Measurements from ENCODE around the gene CSF3. TPM values are rescaled to one million over a fixed set of nuclear protein-coding genes. Genes with fewer than 3 reads are reported as not detected.
A peak's percentile ranks its signal among the peaks of the same experiment; 100 is the strongest.

CSF3 gene, protein sequence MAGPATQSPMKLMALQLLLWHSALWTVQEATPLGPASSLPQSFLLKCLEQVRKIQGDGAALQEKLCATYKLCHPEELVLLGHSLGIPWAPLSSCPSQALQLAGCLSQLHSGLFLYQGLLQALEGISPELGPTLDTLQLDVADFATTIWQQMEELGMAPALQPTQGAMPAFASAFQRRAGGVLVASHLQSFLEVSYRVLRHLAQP
- total RNA-seq (2022) (0.38 TPM in 1 of 2 replicates, not detected in the other), Bru-seq, nascent RNA (not detected), BruChase-seq, experiment 1, labeled RNA remaining after a 6-hour chase (percentile 15 among the genes with signal in this experiment), BruChase-seq, experiment 2, labeled RNA remaining after a 2-hour chase (percentile 32 among the genes with signal in this experiment)
- long read RNA-seq = 0 reads

DNA sequence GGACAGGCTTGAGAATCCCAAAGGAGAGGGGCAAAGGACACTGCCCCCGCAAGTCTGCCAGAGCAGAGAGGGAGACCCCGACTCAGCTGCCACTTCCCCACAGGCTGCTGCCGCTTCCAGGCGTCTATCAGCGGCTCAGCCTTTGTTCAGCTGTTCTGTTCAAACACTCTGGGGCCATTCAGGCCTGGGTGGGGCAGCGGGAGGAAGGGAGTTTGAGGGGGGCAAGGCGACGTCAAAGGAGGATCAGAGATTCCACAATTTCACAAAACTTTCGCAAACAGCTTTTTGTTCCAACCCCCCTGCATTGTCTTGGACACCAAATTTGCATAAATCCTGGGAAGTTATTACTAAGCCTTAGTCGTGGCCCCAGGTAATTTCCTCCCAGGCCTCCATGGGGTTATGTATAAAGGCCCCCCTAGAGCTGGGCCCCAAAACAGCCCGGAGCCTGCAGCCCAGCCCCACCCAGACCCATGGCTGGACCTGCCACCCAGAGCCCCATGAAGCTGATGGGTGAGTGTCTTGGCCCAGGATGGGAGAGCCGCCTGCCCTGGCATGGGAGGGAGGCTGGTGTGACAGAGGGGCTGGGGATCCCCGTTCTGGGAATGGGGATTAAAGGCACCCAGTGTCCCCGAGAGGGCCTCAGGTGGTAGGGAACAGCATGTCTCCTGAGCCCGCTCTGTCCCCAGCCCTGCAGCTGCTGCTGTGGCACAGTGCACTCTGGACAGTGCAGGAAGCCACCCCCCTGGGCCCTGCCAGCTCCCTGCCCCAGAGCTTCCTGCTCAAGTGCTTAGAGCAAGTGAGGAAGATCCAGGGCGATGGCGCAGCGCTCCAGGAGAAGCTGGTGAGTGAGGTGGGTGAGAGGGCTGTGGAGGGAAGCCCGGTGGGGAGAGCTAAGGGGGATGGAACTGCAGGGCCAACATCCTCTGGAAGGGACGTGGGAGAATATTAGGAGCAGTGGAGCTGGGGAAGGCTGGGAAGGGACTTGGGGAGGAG is at the start of gene CSF3:
Gene CSF3 (plus strand): TSS at position 436 of the 993 bp plus-strand sequence. CDS start 35 bp downstream, at position 471.
- BruUV-seq (replicated peaks) = no TSS peak
- peak; percentile 66 for DNase-seq
- intact Hi-C loops (cut with micrococcal nuclease; ENCODE audit: unreplicated experiment) = loop anchor here (1.0 to 2.0 kb wide), 2 partner anchors 72 to 520 kb away; no protein-coding TSS in a partner anchor
- peaks cover 74% of the 10 kb centered on the region for H3K27me3 Mint-ChIP-seq (ENCODE audit: unreplicated experiment)
- H3K4me3 Mint-ChIP-seq (ENCODE audit: low read depth, unreplicated experiment) = no peak within 1 kb of the TSS
- TF ChIP-seq, protein P1, sequence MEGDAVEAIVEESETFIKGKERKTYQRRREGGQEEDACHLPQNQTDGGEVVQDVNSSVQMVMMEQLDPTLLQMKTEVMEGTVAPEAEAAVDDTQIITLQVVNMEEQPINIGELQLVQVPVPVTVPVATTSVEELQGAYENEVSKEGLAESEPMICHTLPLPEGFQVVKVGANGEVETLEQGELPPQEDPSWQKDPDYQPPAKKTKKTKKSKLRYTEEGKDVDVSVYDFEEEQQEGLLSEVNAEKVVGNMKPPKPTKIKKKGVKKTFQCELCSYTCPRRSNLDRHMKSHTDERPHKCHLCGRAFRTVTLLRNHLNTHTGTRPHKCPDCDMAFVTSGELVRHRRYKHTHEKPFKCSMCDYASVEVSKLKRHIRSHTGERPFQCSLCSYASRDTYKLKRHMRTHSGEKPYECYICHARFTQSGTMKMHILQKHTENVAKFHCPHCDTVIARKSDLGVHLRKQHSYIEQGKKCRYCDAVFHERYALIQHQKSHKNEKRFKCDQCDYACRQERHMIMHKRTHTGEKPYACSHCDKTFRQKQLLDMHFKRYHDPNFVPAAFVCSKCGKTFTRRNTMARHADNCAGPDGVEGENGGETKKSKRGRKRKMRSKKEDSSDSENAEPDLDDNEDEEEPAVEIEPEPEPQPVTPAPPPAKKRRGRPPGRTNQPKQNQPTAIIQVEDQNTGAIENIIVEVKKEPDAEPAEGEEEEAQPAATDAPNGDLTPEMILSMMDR (IDR thresholded peaks at IDR 0.05; ENCODE audit: unreplicated experiment) = no peak
- CTCF ChIA-PET = interaction anchor here (0.6 to 76.9 kb wide), 38 partner anchors 16 to 895 kb away, joined by 3 to 6506 read pairs (median 6); partner anchors contain the start of genes CASC3, GSDMA, GSDMB and LRRC3C
- H3K36me3 Mint-ChIP-seq (ENCODE audit: insufficient read depth, unreplicated experiment) = peaks cover 23% of the 10 kb centered on the region
- H3K4me1 Mint-ChIP-seq (ENCODE audit: low read depth, unreplicated experiment) = peaks cover 10% of the 10 kb centered on the region
- H3K27ac Mint-ChIP-seq (ENCODE audit: unreplicated experiment) = no peak within 1 kb of the TSS
- H3K9me3 Mint-ChIP-seq (ENCODE audit: low read depth, unreplicated experiment) = no peaks in the 10 kb centered on the region

DNA sequence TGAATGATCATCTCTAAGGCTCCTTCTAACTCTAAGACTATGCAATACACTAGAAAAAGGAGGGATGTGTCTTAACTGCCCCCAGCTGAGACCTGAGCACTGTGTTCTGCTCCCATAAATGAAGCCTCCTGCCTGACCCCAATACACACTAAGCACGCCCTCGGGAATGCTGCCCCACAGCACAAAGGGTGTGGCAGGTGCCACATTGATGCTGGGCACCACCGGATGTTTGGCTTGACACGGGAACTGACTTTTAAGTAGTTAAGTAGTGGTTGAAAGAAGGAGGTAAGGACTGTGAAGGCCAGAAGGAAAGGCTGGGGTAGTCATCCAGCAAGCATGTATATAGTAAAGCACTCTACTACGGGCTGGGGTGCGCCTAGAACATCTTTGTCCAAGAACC is 48.5 kb upstream of the CSF3 start:
- H3K27ac Mint-ChIP-seq (ENCODE audit: unreplicated experiment) = peak overlapping the region; percentile 0
- TF ChIP-seq, protein P1 (IDR thresholded peaks at IDR 0.05; ENCODE audit: unreplicated experiment) = no peak
- H3K36me3 Mint-ChIP-seq (ENCODE audit: insufficient read depth, unreplicated experiment) = peaks cover 21% of the 10 kb centered on the region
- peaks cover 60% of the 10 kb centered on the region for H3K27me3 Mint-ChIP-seq (ENCODE audit: unreplicated experiment)
- no TSS peak for BruUV-seq (replicated peaks)
- peak; percentile 98 for DNase-seq
- H3K4me1 Mint-ChIP-seq (ENCODE audit: low read depth, unreplicated experiment) = peaks cover 44% of the 10 kb centered on the region
- H3K4me3 Mint-ChIP-seq (ENCODE audit: low read depth, unreplicated experiment) = no peak overlapping the region
- CTCF ChIA-PET = interaction anchor here (0.6 to 109.6 kb wide), 24 partner anchors 1 to 1097 kb away, joined by 3 to 8195 read pairs (median 118); partner anchors contain the start of genes CSF3, ERBB2, GRB7 and GSDMA
- H3K9me3 Mint-ChIP-seq (ENCODE audit: low read depth, unreplicated experiment) = peaks cover 3% of the 10 kb centered on the region
- intact Hi-C loops (cut with micrococcal nuclease; ENCODE audit: unreplicated experiment) = no loop called here

DNA sequence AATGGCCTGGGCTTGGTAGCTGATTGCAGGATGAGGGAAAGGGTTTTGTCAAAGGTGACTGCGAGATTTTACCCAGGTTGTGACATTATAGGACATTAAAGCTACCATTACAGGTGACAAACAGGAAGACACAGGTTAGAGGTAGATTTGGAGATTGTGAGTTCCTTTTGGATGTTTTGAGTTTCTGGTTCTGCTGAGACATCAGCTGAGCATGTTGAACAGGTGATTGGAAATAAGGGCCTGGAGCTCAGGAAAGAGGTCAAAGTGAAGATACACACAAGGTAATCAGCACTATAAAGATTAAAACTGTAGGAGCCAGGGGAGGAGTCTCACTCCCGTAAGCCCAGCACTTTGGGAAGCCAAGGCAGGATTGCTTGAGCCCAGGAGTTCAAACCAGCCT is 46.5 kb upstream of the CSF3 start:
- H3K4me3 Mint-ChIP-seq (ENCODE audit: low read depth, unreplicated experiment) = no peak overlapping the region
- CTCF ChIA-PET = interaction anchor here (0.6 to 109.6 kb wide), 28 partner anchors 1 to 1504 kb away, joined by 3 to 8195 read pairs (median 10); partner anchors contain the start of genes CSF3, ERBB2, GRB7 and GSDMA
- H3K36me3 Mint-ChIP-seq (ENCODE audit: insufficient read depth, unreplicated experiment) = peaks cover 21% of the 10 kb centered on the region

More for the DNA sequence above, 46.5 kb upstream of the CSF3 start:
- no peak overlapping the region for H3K27ac Mint-ChIP-seq (ENCODE audit: unreplicated experiment)
- peaks cover 70% of the 10 kb centered on the region for H3K27me3 Mint-ChIP-seq (ENCODE audit: unreplicated experiment)
- peaks cover 3% of the 10 kb centered on the region for H3K9me3 Mint-ChIP-seq (ENCODE audit: low read depth, unreplicated experiment)
- TF ChIP-seq, protein P1 (IDR thresholded peaks at IDR 0.05; ENCODE audit: unreplicated experiment) = no peak
- intact Hi-C loops (cut with micrococcal nuclease; ENCODE audit: unreplicated experiment) = no loop called here
- DNase-seq = no peak
- peaks cover 32% of the 10 kb centered on the region for H3K4me1 Mint-ChIP-seq (ENCODE audit: low read depth, unreplicated experiment)
- no TSS peak for BruUV-seq (replicated peaks)

All from Calu3 (cell line).